Ammon's horn (tissue), 1 donor: ENCODE results near the gene SUSD3.
A peak's percentile ranks its signal among the peaks of the same experiment; 100 is the strongest.

Experiments
- DNase-seq: peaks from one replicate; pipeline ENCODE4 v3.0.0-alpha.2; 2016; ENCODE audit warnings: low spot score

SUSD3 gene

GRCh38 chr9:93123561-93124283, 65.2 kb downstream of the SUSD3 start:
- peak; percentile 2 for DNase-seq

DNA sequence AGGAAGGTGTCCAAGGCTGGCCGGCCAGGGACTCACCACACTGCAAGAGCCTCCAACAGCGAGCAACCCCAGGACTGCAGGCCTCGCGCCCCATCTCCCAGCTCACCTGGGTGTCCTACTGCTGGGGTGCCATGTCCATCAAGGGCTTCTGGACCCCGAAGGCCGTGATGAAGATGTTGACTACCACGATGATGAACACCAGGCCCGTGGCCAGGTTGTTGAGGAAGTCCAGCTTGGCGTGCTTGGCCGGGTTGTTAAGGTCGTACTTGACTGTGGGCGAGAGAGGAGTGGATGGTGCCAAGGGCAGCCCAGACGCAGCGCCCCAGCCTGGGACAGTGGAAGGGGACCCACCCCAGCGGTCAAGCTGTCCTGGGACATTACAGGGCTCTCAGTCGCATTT, 66.3 kb downstream of the SUSD3 start:
- peak; percentile 1 for DNase-seq

DNA sequence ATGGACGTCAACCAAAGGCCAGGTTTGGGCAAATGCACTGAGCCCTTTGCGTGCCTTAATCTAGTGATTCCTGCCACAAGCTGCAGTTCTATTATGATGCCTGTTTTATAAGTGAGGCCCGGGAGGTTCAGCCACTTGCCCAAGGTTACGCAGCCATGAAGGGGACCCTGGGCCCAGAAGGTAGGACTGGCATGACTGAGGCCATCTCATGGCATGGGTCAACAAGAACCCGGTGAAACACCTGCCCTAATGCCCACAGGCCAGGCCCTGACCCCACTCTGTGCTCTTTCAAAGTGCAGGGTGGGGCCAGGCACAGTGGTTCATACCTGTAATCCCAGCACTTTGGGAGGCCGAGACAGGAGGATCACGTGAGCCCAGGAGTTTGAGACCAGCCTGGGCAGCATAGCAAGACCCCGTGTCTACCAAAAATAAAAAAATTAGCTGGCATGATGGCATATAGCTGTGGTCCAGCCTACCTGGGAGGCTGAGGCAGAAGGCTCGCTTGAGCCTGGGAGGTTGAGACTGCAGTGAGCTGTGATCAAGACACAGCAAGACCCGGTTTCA, 66.9 kb downstream of the SUSD3 start:
- DNase-seq = no peak

- peak; percentile 2 for DNase-seq
Observed at GRCh38 chr9:93126151-93126781, 67.8 kb downstream of the SUSD3 start.

- DNase-seq = peak; percentile 11
Observed at GRCh38 chr9:93126825-93127368, 68.4 kb downstream of the SUSD3 start.

DNA sequence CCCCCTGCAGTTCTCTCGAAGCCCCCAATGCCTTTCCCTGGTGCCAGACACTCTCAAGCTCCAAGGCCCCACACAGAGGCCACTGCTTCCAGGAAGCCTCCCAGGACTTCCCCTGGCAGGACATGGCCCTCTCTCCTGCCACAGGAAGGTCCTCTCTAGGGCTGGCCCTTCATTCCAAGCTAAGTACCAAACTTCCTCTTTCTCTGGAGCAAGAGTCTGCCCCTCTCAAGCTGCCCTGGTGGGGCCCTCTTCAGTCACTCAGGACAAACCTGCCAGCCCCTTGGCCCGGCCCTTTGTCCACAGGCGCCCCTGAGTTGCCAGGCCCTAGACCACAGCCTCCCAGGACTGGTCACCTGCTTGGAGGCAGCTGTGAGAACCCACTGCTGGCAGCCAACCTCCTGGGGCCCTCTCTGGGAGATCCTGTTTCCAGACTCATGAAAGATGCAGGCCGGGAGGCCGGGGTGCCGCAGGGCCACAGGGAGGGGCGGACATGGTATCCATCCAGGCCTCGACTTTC, 69.0 kb downstream of the SUSD3 start:
- peak; percentile 63 for DNase-seq

GRCh38 chr9:93128011-93128714, 69.7 kb downstream of the SUSD3 start:
- peak; percentile 1 for DNase-seq

- DNase-seq = peak; percentile 4
Observed at GRCh38 chr9:93128715-93129224, 70.3 kb downstream of the SUSD3 start.

- DNase-seq = peak; percentile 78
Observed at GRCh38 chr9:93129286-93129685, 70.8 kb downstream of the SUSD3 start.

GRCh38 chr9:93129691-93130500, 71.4 kb downstream of the SUSD3 start:
- peak; percentile 10 for DNase-seq

- peak; percentile 53 for DNase-seq
Observed at GRCh38 chr9:93130861-93131481, 72.5 kb downstream of the SUSD3 start.

GRCh38 chr9:93131599-93132286, 73.2 kb downstream of the SUSD3 start:
- no peak for DNase-seq

GRCh38 chr9:93132287-93132927, 73.9 kb downstream of the SUSD3 start:
- DNase-seq = peak; percentile 79

DNA sequence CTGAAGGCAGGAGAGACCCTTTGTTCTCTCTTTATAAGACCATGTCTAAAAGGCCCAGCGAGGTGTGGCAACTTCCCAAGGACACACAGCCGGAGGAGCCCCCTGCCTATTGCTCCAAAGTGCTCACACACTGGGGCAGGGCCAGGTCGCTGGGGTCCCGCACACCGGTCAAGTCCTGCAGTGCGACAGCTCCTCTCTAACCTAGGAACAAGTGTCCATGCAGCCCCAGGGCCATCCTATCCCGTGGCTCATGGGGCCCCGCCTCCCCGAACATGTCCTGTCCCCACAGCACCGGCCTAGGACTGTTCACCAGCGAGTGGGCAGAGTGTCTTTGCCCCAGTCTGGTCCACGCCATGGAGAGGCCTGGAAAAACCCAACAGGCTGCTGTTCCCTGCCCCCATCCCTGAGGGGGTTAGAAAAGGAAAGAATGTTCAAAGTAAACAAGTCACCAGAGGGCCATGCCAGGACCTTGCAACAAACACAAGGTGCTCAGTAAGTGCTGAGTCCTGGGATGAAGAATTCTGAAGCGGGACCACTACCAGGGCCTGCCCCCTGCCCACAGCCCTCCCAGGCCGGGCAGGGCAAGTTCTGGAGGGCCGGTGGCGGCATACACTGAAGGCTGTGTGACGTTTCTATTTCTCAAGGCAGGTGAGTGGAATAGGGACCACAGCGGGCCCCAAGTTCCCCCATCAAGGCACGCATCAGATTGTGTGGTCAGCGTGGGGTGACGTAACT, 74.6 kb downstream of the SUSD3 start:
- peak; percentile 80 for DNase-seq

- no peak for DNase-seq
Observed at GRCh38 chr9:93133681-93134014, 75.1 kb downstream of the SUSD3 start.

DNA sequence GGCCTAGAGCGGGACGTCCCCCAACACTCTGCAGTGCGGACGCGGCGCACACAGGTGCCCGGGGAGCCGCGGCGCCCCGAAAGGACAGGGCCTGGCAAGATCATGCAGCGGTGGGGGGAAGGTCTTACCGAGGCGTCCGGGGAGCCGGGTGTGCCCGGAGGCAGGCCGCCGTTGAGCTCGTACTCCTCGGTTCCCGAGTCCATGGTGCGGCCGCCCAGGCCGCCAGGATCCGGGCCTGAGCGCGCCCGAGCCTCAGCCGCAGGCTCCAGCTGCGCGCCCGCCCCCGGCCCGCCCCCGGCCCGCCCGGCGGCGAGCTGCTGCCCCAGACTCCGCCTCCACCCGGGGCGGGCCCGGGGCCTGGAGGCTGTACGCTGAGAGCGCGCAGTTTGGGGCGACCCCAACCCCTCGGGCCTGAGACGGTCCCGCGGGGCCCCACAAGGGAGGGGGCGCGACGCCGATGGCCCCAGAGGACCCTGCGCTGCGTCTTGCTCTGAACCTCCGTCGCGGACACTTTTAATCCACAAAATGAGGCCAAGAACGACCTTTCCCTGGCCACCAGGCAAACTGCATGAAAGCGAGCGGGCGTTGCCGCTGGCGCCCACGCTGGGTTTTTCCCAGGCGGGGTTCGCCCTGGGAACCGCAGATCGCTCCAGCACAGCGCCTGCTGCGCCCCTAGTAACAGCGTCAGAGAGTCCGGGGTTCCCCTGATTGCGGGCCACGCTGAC, 75.7 kb downstream of the SUSD3 start, which contains the start of gene NINJ1:
NINJ1 (minus strand) TSS at position 237 of the 725 bp plus-strand sequence; CDS start at position 203, 34 bp downstream.
- peak; percentile 74 for DNase-seq
